COLO668 (cell line): Measurements from ENCODE around the gene TRIM66.
A peak's percentile ranks its signal among the peaks of the same experiment; 100 is the strongest.
"Not testable (repeated sequence)": the region's sequence is repeated elsewhere in the genome, so short reads cannot be mapped to it uniquely, and the experiment has no call there.

ENCODE experiments used
- DNase-seq: peaks from one replicate; lab custom pipeline; 2025; ENCODE audit not compliant: unreplicated experiment; lab: John Stamatoyannopoulos, UW

Gene TRIM66

GRCh38 chr11:8692417-8692816 is 10.0 kb upstream of the TRIM66 start:
- no peak for DNase-seq

- DNase-seq: no peak
These were observed 9.1 kb upstream of the TRIM66 start for GRCh38 chr11:8691601-8692000.

GRCh38 chr11:8690374-8691342 is 8.2 kb upstream of the TRIM66 start:
- DNase-seq: no peak

- DNase-seq: no peak
These were observed 7.3 kb upstream of the TRIM66 start for GRCh38 chr11:8689726-8690255.

GRCh38 chr11:8688414-8689362 is 6.2 kb upstream of the TRIM66 start:
- DNase-seq: peak; percentile 97

GRCh38 chr11:8686325-8686724 is 3.9 kb upstream of the TRIM66 start:
- no peak for DNase-seq

- no peak for DNase-seq
These were observed 3.4 kb upstream of the TRIM66 start for GRCh38 chr11:8685820-8686219.

GRCh38 chr11:8685306-8685705 is 2.8 kb upstream of the TRIM66 start:
- no peak for DNase-seq

- no peak for DNase-seq
These were observed 2.3 kb upstream of the TRIM66 start for GRCh38 chr11:8684600-8685290.

- peak; percentile 61 for DNase-seq
These were observed 796 bp upstream of the TRIM66 start for GRCh38 chr11:8683115-8683807.

- DNase-seq: no peak
These were observed 595 bp downstream of the TRIM66 start for GRCh38 chr11:8681837-8682302.

- DNase-seq: peak; percentile 10
These were observed 3.5 kb downstream of the TRIM66 start for GRCh38 chr11:8679006-8679405.

GRCh38 chr11:8676458-8676857 is 6.0 kb downstream of the TRIM66 start:
- no peak for DNase-seq

GRCh38 chr11:8674859-8675258 is 7.6 kb downstream of the TRIM66 start:
- no peak for DNase-seq

- no peak for DNase-seq
These were observed 10.1 kb downstream of the TRIM66 start for GRCh38 chr11:8672346-8672745.

- no peak for DNase-seq
These were observed 10.8 kb downstream of the TRIM66 start for GRCh38 chr11:8671651-8672062.

GRCh38 chr11:8671193-8671612 is 11.3 kb downstream of the TRIM66 start:
- no peak for DNase-seq

GRCh38 chr11:8670081-8670480 is 12.4 kb downstream of the TRIM66 start:
- DNase-seq: not testable (repeated sequence)

GRCh38 chr11:8665222-8665621 is 17.2 kb downstream of the TRIM66 start:
- no peak for DNase-seq
